C4-2B (cell line): ENCODE results near the gene PRTFDC1.

Experiments
- ZFX ChIP-seq: fragments of 450-650 bp; IDR thresholded peaks from 2 replicates; pipeline ENCODE4 v1.6.1; 2017
- TF ChIP-seq, protein P1 (sequence below): fragments of 450-650 bp; conservative IDR thresholded peaks from 2 replicates; pipeline ENCODE4 v1.5.1; 2017; ENCODE audit warnings: mild to moderate bottlenecking

DNA sequence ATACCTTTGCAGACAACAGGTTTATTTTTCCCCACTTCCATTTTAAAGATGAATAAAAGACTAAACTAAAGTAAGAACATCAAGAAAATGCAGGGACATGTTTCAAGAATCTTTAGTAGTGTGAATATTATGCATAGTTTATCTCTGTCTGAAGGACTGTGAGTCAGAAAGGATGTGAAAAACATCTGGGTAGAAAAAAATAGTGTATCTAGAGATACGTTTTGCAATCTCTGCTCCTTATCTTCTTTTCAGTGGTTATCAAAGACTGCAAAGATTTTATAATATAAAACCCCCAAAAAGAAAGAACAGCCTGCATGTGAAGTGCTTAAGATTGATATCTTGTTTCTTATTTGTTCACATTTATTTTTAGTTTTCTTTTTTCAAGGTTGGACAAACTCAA lies 126.9 kb downstream of the PRTFDC1 start:
- TF ChIP-seq, protein P1, sequence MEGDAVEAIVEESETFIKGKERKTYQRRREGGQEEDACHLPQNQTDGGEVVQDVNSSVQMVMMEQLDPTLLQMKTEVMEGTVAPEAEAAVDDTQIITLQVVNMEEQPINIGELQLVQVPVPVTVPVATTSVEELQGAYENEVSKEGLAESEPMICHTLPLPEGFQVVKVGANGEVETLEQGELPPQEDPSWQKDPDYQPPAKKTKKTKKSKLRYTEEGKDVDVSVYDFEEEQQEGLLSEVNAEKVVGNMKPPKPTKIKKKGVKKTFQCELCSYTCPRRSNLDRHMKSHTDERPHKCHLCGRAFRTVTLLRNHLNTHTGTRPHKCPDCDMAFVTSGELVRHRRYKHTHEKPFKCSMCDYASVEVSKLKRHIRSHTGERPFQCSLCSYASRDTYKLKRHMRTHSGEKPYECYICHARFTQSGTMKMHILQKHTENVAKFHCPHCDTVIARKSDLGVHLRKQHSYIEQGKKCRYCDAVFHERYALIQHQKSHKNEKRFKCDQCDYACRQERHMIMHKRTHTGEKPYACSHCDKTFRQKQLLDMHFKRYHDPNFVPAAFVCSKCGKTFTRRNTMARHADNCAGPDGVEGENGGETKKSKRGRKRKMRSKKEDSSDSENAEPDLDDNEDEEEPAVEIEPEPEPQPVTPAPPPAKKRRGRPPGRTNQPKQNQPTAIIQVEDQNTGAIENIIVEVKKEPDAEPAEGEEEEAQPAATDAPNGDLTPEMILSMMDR = no peak
- TF ChIP-seq ZFX = no peak
